NCI-H526 (cell line): ENCODE data around the gene PKIG.

ENCODE experiments used
- DNase-seq, 2 experiments: peaks; one replicate each; lab custom pipeline; 2025; lab: John Stamatoyannopoulos, UW

Gene PKIG

DNA sequence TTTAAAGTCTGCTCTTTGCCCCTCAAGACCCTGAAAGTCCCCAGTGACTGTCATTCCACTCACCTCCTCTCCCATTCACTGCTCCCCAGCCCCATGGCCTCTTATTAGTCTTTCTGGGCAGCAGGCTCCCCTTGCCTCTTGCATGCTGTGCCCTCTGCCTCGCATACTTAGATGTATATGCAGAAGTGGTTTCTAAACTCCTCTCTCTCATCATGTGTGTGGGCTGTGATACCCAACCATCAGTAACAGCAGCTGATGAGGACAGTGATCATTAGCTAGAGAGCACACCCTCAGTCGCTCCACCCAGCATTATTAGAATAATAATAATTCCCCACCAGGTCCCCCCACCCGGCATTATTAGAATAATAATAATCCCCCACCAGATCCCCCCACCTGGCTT is 14.5 kb downstream of the PKIG start:
- no peak for DNase-seq

DNA sequence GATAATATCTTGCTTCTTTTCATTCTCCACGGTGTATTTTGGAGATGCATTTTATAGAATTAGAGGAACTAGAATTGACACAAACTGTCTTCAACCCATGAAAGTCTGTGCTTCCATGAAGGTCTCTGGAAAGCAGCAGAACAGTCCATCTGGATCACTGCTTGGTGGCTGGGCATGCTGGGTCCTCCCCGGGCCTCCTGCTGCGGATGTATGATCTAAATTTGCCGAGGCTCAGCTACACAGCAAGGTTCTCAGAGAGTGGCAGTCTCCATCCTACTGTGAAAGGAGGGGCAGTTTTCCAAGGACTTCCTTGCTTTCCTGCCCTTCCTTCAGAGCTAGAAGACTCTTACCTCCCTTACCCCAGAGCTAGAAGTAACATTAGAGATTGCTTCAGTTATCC is 15.1 kb downstream of the PKIG start:
- DNase-seq, result no peak

DNA sequence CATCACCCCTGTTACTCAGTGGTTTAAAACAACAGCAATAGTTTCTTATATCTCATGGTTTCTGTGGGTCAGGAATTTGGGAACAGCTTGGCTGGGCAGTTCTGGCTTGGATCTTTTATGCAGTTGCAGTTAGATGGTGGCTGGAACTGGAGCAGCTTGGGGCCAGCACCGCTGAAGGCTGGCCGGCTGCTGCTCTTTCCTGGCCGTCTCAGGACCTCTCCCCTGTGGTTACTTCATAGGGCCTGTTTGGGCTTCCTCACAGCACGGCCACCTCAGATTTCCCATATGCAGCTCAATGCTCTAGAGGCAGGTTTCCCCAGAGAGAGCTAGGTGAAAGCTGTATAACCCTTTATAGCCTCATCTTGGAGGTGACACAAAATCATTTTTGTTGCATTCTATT is 15.6 kb downstream of the PKIG start:
- DNase-seq, result no peak

DNA sequence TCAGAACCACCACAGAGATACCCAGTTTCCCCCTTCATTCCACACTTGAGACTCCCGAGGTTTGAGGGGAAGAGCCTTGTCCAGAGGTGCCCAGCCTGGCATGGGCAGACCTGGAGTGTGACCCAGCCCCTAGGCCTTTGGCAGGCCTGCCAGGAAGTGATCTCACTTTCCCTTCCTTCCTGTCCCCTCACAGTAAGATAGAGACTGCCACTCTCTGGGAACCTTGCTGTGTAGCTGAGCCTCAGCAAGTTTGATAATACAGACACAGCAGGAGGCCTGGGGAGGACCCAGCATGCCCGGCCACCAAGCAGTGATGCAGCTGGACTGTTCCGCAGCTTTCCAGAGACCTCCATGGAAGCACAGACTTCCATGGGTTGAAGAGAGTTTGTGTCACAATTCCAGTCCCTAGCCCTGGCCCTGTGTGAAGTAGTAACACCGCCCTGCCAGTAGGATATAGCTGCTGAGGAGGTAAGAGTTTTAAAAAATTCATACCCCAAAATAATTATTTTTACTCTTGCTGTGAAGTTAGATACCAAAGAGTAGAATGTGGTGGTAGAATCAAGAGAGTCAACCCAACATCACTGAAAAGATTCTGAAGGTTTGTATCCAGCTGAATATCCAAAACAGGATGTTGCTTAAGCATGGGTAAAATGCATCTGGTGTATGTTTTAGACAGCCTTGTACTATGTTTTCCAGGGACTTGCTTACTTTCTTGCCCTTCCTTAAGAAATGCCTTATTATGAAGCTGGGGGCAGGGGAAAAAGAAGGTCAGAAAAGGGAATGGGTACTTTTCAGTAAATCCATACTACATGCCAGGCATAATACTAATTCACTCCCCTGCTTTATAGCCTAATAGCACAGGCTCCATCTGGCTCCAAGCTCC is 16.3 kb downstream of the PKIG start:
- no peak for DNase-seq

DNA sequence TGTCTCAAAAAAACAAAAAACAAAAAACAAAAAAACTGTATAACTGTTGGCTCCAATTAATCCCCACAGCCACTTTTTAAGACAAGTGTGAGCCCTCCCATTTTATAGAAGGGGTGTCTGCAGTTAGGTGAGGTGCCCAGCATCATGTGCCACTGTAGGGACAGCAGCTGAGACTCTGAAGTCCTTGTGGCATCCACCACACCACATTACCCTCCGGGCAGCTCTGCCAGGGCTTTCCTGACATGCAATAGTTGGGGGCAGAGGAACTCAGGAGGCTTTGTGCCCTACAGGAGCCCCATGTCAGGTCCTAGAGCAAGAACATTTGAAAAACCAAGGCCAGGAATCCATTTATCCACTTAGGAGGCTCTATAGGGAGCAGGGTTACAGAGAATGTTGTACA is 17.3 kb downstream of the PKIG start:
- DNase-seq, result no peak

DNA sequence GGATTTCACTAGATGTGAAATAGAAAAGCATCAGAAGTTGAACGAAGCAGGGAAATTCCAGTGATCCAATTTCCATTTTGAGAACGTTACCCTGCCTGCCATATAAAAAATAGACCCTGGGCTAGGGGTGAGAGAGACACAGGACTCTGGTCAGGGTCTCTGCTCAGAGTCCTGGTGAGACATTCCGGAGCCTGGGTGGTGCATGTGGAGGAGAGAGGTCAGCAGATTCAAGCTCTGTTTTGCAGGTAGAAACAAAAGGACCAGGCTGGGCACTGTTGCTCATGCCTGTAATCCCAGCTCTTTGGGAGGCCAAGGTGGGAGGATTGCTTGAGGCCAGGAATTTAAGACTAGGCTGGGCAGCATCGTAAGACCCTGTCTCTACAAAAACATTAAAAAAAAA is 17.9 kb downstream of the PKIG start:
- no peak for DNase-seq

DNA sequence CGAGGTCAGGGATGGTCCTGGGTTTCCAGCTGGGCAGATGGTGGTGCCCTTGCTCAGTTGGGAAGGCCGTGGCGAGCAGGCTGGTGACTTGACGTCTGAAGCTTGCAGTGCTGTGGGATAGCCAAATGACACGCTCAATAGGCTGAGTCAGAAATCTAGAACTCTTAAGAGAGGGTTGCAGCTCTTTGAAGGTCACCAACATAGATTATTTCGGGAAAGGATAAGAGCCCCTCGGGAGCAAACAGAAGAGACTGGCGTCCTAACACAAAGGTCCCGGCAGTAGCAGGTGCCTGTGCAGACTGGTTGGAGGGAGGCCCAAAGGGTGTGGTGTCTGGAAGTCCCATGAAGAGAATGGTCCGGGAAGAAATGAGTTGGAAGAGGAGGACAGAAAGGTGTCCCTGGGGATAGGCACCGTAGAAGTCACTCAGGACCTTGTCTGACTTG is 18.4 kb downstream of the PKIG start:
- no peak for DNase-seq

DNA sequence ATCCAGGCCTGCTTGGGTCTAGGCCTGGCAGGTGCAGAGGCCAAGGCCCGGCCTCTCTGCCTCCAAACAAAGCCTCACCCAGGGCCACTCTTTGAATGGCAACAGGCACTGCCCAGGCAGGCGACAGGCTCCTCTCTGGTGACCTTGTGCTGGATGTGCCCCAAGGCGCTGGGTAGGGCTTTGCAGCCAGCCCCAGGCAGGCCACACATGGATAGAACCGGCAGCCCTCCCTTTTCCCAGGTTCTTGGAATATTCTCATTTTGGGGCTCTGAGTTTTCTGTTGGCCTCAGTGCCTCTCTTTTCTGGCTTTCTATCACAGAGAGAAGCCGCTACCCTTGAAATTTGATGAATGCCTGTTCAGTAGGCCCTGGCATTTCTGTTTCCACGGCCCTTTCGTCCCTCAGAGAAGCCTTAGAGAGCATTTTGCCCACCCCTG is 18.9 kb downstream of the PKIG start:
- DNase-seq, result no peak

DNA sequence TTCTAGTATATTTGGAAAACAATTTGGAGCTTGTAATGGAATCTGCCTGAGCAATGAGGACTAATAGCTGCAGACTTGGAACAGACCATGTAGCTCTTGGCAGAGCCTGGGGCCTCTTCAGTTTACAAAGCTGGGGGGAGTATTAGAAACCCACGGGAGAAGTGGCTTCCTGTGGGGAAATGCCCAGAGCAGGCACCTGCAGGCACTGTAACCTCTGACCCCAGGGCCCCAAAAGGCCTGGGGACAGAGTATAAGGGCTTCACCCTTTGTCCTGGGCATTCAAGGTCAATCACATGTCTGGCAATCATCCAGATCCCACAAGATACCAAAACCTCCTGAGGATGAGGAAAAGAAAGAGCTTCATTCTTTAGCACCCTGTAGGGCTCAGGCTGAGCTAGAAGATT is 19.4 kb downstream of the PKIG start:
- DNase-seq, result no peak

DNA sequence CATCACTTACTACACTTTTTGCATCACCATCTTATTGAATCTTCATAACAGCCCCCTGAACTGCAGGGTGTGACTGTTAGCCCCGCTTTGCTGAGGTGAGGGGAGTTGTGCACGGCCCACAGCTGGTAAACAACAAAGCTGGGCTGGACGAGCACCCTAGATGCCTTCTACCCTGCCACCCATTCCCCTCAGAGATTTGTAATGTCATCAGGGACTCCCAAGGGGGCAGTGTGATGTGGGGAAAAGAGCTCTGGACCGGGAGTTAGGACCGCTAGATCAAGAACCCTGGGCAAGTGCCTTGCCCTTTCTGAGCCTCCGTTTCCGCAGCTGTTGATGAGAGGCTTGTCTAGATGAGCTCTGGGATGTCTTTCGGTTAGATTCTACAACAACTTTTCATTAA is 20.9 kb downstream of the PKIG start:
- peak in 1 of 2 experiments; percentile 19 for DNase-seq

DNA sequence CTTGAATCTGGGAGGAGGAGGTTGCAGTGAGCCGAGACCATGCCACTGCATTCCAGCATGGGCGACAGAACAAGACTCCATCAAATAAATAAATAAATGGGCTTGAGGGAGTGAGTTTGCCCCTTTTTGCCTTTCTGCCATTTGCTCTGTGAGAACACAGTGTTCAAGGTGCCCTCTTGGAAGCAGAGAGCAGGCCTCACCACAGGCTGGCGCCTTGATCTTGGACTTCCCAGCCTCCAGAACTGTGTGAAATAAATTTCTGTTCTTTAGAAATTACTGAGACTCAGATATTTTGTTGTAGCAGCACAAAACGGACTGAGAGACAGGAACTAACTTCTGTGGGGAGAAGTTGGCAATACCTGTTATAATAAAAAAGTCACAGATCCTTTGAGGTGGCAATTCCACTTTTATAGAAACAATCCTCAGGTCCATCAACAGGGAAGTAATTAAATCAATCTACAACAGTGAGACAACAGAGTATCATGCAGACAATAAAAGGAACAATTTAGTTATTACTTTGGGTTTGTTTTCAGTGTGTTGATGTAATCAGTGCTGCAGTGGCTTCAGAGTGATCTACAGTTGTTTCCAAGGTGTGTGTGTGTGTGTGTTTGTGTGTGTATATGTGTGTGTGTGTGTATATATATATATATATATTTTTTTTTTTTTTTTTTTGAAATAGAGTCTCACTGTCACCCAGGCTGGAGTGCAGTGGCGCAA is 24.5 kb downstream of the PKIG start:
- no peak for DNase-seq

DNA sequence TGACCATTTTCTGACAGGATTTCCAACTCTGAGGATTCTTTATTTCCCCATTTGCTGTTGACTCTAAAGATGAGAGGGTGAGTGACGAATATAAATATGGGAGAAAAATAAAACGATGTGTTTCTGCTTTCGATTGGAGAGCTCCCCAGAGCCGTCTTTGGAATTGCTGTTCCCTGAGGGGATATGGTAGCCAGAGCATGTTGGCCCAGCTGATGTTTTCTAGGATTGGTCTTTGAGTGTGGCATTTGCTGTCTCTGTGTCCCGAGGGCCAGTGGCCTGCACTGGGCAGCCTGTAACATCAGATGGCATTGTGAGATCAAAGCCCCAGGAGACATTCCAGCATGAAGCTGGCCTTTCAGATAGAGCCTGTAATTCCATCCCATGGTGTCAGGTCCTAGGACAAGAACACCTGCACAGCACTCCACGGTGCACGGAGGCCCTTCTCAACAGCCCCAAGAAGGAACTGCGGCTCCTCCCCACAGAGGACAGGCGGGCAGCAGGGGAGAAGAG is 26.7 kb downstream of the PKIG start:
- no peak for DNase-seq

DNA sequence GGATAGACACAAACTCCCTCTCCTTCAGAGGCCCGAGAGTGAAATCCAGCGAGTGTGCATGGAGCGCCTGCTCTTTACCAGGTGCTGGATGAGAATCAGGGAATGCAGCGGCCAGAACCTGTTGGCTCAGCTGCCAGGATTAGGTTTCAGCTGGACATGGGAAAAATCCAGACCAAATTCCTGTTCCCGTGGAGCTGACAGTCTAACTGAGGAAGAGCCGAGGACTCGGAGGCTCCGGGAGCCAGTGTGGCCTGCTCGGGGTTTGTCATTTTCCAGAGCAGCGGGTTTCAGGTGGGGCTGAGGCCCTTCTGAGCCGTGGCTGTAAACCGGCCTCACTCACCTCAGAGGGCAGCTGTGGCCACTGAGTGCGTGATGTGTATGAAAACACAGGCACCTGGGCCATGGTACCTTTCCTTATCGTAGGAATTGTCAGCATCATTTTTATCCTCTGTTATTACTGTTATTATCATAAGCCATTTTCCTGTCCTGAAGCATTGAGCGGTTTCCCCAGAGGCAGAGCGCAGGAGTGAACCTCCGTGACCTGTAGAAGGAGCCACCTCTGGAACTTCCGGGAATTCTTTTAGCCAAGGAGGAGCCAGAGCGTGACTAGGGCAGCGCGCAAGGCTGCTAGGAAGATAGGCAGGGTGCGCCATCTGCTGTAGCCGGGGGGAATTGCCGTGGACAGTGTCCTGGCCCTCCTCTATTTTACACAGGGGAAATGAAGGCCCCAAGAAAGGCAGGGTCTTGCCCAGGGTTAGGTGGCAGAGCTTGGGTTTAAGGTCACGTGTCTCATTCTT is 27.3 kb downstream of the PKIG start:
- peak; percentile 76 to 96 for DNase-seq

DNA sequence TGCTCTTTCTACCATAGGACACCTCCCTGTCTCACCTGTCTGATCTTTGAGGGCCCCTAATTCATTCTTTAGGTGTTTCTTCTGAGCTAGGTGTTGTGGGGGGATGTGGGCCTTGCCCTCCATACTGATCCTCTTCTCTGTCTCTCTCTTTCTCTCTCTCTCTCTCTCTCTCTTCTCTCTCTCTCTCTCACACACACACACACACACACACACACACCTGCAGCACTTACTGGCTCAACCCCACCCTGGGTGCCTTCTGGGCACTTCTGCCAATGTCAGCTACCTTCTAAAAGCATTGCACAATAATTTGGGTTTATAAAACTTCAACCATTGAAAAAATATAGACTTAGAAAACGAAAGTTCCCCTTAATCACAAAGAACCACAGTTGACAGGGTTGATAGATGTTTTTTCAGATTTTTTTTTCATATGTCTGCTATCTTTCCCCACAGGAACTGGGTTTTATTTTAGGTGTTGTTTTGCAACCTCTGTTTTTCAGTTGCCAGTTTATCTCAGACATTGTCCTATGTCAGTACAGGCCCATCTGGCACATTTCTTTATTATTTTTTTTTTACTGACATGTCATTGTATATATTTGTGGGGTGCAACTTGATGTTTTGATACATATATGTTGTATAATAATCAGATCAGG is 28.1 kb downstream of the PKIG start:
- DNase-seq, result no peak

DNA sequence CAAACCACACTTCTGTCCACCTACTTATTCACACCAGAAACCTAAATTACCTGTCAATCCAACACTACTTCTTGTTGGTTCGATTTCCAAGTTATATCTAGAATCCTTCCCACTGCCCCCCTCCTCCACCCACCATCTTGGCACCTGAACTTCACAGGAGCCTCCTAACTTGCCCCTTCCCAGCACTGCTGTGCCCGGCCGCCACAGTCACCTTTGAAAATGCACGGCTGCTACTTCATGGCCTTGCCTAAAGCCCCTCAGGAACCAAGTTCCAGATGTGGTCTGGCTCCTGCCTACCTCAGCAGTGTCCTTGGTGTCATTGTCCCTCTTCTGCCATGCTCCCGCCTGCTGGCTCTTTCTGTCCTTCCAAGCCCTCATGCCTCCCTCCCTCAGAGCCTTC is 31.2 kb downstream of the PKIG start:
- DNase-seq, result no peak

DNA sequence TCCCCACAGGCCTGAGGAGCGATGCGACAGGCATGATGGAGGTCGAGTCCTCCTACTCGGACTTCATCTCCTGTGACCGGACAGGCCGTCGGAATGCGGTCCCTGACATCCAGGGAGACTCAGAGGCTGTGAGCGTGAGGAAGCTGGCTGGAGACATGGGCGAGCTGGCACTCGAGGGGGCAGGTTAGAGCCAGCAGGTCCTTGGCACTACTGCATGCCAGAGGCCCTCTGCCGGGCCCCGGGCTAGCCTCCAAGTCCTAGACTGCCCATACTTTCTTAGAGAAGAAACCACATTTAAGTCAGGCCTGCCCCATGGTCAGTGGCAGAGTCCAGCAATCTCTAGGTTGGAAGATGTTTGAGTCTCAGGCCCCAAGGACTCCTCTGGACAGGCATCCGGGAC is 32.1 kb downstream of the PKIG start:
- no peak for DNase-seq

DNA sequence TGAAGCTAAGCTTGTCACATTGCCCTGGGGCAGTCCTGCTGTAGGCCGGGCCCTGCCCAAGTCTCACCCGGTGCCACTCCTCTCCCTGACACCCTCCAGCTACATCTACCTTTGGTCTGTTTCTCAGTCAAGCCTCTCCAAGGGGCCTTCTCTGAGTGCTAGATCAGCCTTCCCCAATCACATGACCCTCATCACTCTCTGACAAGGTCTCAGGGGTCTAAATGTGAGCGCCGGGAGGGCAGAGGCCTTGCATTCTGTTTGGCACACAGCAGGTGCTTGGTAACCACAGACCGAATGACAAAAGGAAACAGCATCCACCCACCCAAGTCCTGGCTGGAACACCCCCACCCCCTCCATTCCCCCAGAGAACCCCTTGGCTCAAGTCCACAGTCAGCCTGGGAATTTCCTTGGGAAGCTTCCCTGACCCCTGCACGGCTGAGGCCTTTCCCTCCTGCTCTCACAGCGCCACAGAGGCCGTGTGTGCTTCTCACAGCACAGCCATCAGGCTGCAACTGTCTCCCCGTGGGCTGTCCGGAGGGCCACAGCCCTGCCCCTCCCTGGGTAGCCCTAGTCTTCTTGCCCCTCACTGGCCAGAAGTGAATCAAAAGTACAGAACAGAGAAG is 32.9 kb downstream of the PKIG start:
- no peak for DNase-seq

DNA sequence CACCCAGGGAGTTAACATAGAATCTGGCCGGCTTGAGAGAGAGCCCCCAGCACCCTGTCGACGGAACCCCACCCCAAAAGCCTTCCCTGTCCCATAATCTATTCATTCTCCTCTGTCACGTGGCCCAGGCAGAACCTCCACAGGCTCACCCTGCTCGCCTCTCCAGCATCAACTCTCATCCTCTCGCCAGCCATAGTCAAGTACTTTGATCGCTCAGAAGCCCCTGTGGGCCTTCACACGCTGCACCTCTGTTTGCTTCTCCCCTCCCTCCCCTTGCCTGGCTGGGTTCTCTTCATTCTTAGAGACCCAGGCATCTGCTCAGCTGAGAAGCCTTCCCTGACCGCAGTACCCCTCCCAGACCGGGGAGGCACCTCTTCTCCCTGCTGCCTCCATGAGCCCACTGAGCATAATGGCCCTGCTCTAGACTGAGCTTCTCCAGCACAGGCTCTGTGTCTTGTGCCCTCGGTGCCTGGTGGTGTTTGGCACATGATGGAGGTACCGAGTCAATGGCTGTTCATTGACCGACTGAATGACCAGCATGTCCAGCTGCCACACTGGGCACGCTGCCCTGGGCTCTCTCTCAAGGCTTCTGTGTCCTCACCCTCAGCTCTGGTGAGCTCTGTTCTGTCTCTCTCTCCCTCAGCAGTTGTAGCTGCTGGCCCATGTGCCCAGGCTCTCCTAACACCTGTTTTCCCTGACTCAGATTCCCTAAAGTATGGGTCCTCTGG is 33.7 kb downstream of the PKIG start:
- DNase-seq, result no peak

DNA sequence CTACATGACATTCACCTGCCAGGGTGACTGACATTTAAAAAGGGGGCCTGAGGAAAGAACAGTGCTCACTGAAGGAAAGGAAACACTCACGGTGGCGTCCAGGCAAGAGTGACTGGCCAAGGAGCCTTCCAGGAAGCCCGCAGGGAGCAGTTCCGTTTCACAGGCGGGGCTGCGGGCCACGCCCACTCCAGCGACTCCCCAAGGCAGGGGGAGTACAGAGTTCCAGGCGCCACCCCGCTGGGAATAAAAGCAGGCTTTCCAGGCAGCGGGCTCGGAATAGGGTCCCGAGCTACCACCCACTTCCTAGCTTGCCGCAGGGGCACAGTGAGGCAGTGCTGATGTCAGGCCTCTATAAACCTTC is 34.2 kb downstream of the PKIG start:
- DNase-seq, result no peak

DNA sequence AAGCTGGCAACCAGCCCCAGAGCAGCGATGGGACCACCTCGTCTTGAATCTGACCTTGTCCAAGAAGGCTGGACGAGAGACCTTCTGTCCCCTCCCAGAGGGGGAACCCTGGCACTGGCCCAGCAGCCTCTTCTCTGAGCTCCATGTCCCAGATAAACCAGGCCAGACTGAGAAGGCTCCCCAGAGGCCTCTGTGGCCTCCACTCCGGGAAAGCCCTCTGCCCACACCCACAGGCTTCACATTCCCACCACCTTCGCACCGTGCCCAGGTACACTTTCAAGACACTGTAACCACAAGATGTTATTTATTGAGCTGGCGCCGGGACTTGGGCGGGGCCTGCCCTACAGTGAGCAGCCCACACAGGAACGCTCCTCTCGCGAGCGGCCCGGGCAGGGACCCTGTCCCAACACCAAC is 35.9 kb downstream of the PKIG start:
- DNase-seq, result no peak

DNA sequence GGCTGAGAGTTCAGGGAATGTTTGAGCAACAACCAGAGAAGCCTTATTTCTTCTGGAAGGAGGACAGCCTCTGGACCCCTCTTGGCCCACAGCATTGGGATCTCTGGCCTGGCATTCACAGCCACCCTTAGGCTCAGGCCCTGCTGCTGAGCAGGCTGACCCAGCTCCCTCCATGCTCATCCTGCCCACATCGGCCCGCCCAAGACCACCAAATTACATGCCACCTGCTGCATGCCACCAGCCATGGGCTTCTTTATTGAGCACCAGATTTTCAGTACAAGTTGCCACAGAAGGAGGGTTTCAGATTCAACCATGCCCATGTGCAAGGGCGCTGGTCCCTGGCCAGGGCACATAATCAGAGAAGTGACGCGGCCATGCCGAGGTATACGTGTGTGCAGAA is 36.9 kb downstream of the PKIG start:
- no peak for DNase-seq
